Nephron (organoid): ENCODE measurements around the gene S100A1.
A peak's percentile ranks its signal among the peaks of the same experiment; 100 is the strongest.

ENCODE experiments used
- H3K27ac Mint-ChIP-seq, 3 experiments: 2 replicates each; pipeline ENCODE4 v1.8.0; 2020; ENCODE audit warnings: mixed read lengths in 3 of 3, mild to moderate bottlenecking in 2 of 3, moderate library complexity in 1 of 3
- H3K27me3 Mint-ChIP-seq: 2 replicates; pipeline ENCODE4 v1.8.0; 2021; ENCODE audit warnings: low read depth, mild to moderate bottlenecking, moderate library complexity, mixed read lengths
- H3K36me3 Mint-ChIP-seq: 2 replicates; pipeline ENCODE4 v1.8.0; 2020; ENCODE audit warnings: low read depth, mixed read lengths
- H3K4me1 Mint-ChIP-seq: 2 replicates; pipeline ENCODE4 v1.8.0; 2020; ENCODE audit warnings: mixed read lengths
- H3K4me3 Mint-ChIP-seq, 3 experiments: 2 replicates each; pipeline ENCODE4 v1.8.0; 2020; ENCODE audit warnings: mild to moderate bottlenecking in 3 of 3, mixed read lengths in 3 of 3, moderate library complexity in 2 of 3
- H3K9me3 Mint-ChIP-seq: 2 replicates; pipeline ENCODE4 v1.8.0; 2020; ENCODE audit warnings: mixed read lengths
- CTCF ChIP-seq, 3 experiments: fragments of 200-600 bp; sonication (generic); IDR thresholded peaks; one replicate each; pipeline ENCODE4 v1.5.0; 2021; ENCODE audit warnings: antibody characterized with exemption in 3 of 3; ENCODE audit not compliant: unreplicated experiment in 3 of 3

The S100A1 gene

DNA sequence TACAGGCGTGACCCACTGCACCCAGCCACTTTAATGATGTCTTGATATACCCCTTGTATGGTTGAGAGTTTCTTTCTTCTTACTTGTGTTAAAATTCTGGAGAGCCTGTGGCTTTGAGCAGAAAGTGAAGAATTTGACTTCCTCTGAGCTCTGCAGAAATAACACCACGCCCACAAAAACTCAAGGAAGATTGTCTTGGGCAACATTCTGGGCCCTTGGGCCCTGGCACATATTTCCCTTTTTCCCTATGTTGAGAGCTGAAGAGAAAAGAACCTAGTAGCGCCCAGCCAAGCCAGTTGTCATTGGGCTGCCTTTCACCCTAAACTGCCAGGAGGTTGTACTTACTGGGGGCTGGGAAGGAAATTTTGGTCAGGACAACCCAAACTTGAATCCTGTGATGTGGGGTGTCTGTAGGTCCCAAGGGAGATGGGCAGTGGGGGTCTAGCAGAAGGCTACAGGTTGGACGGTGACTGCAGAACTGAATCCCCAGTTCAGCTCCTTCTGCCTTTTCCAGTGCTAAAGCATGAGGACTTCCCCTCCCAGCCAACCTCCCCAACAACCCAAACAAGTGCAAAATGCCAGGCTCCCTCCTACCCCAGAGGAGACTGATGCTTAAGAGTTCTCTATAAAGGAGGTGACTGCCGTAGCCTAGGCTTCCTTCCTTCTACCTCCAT lies 18.6 kb downstream of the S100A1 start:
- Mint-ChIP-seq H3K27ac (peak overlapping the region in 2 of 3 experiments; percentile 34 to 53), H3K36me3 (peaks cover 49% of the 10 kb centered on the region), H3K27me3 (no peaks in the 10 kb centered on the region), H3K9me3 (no peaks in the 10 kb centered on the region), H3K4me1 (no peaks in the 10 kb centered on the region), H3K4me3 (no peak overlapping the region)
- no peak for TF ChIP-seq CTCF (IDR thresholded peaks at IDR 0.05; ENCODE audit: unreplicated experiment in 3 of 3)

- peak overlapping the region; percentile 14 to 54 (median 34) for H3K27ac Mint-ChIP-seq
Measured at GRCh38 chr1:153647346-153647714, 19.1 kb downstream of the S100A1 start.

GRCh38 chr1:153648000-153648643 lies 19.9 kb downstream of the S100A1 start:
- Mint-ChIP-seq H3K4me1 (no peaks in the 10 kb centered on the region), H3K27me3 (no peaks in the 10 kb centered on the region), H3K4me3 (no peak overlapping the region), H3K36me3 (peaks cover 40% of the 10 kb centered on the region), H3K27ac (peak overlapping the region in 2 of 3 experiments; percentile 58 to 66), H3K9me3 (no peaks in the 10 kb centered on the region)
- no peak for TF ChIP-seq CTCF (IDR thresholded peaks at IDR 0.05; ENCODE audit: unreplicated experiment in 3 of 3)

More at GRCh38 chr1:153647346-153647714, 19.1 kb downstream of the S100A1 start:
- Mint-ChIP-seq H3K4me1 (no peaks in the 10 kb centered on the region), H3K9me3 (no peaks in the 10 kb centered on the region), H3K27me3 (no peaks in the 10 kb centered on the region), H3K4me3 (no peak overlapping the region), H3K36me3 (peaks cover 44% of the 10 kb centered on the region)
- no peak for TF ChIP-seq CTCF (IDR thresholded peaks at IDR 0.05; ENCODE audit: unreplicated experiment in 3 of 3)

- no peak for TF ChIP-seq CTCF (IDR thresholded peaks at IDR 0.05; ENCODE audit: unreplicated experiment in 3 of 3)
- no peaks in the 10 kb centered on the region for H3K27me3 Mint-ChIP-seq
- H3K27ac Mint-ChIP-seq = peak overlapping the region in 2 of 3 experiments; percentile 36 to 45
Measured at GRCh38 chr1:153649137-153649862, 21.1 kb downstream of the S100A1 start.

DNA sequence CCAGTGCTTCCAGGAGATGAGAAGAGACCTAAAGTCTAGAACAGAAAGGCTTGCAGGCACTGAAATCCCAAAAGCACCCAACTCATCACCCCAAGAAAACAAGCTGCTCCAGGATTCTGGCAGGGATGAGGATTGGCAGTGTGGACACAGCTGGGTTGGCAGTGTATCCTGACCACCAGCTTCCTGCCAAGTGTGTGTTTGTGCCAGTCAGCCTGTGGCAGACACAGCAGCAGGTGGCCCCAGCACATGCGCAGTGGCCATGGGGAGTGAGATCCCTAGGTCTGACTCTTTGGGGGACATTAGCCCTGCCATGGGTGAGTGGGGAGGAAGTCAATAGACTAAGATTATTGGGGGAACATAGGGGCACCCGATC lies 21.6 kb downstream of the S100A1 start:
- Mint-ChIP-seq H3K4me1 (no peaks in the 10 kb centered on the region), H3K27me3 (no peaks in the 10 kb centered on the region), H3K9me3 (no peaks in the 10 kb centered on the region), H3K27ac (peak overlapping the region in 1 of 3 experiments; percentile 45), H3K36me3 (peaks cover 22% of the 10 kb centered on the region), H3K4me3 (no peak overlapping the region)
- no peak for TF ChIP-seq CTCF (IDR thresholded peaks at IDR 0.05; ENCODE audit: unreplicated experiment in 3 of 3)

More at GRCh38 chr1:153649137-153649862, 21.1 kb downstream of the S100A1 start:
- Mint-ChIP-seq H3K9me3 (no peaks in the 10 kb centered on the region), H3K36me3 (peaks cover 28% of the 10 kb centered on the region), H3K4me3 (no peak overlapping the region), H3K4me1 (no peaks in the 10 kb centered on the region)
